Mammary epithelial cell (primary cell): ENCODE data around the gene MOB2.

Experiments
- EZH2 ChIP-seq: IDR thresholded peaks from 2 replicates; pipeline ENCODE4 v1.6.1; 2012; ENCODE audit warnings: low read length, inconsistent platforms, borderline replicate concordance
- TF ChIP-seq, protein P1 (sequence below), 2 donors: IDR thresholded peaks in 1 of 2; conservative IDR thresholded peaks in 1 of 2; 2 replicates each; pipeline ENCODE4 v1.5.1; 2011 to 2012; ENCODE audit warnings: inconsistent platforms in 2 of 2, low read length in 2 of 2, mild to moderate bottlenecking in 2 of 2, control low read depth in 1 of 2, low read depth in 1 of 2; ENCODE audit not compliant: insufficient read depth in 1 of 2; ENCODE audit errors: extremely low read depth in 1 of 2

DNA sequence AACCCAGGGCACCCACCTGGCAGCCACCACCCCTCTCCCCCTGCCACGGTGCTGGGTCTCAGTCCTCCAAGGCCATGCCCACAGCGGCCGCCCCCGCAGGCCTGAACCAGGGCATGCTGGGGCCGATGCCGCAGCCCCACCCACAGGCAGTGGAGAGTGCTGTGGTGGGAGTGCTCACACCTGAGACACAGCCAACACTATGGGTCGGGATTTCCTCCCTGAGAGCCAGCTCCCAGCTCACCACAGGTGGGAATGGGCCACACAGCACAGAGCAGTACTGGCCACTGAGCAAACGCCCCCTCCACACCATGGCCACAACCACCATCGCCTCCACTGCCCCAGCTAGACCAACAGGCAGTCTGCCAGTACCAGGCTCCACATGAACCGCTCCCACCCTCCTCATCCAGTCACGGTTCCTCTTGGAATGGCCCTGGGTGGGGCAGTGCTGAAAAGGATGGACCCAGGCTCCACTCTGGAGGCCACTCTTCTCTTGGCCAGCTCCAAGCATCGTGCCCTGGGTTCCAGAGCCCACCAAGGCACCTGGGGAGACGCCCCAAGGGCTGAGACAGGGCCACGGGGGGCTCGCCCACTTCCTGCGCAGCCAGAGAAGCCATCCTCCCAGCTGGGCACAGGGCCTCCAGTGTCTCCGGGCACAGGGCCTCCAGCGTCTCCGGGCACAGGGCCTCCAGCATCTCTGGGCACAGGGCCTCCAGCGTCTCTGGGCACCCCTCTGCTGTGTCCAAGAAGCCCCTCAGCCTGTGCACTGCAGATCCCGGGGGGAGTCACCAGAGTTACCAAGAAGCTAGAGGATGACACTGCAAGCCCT, 14.2 kb downstream of the MOB2 start:
- TF ChIP-seq, protein P1, sequence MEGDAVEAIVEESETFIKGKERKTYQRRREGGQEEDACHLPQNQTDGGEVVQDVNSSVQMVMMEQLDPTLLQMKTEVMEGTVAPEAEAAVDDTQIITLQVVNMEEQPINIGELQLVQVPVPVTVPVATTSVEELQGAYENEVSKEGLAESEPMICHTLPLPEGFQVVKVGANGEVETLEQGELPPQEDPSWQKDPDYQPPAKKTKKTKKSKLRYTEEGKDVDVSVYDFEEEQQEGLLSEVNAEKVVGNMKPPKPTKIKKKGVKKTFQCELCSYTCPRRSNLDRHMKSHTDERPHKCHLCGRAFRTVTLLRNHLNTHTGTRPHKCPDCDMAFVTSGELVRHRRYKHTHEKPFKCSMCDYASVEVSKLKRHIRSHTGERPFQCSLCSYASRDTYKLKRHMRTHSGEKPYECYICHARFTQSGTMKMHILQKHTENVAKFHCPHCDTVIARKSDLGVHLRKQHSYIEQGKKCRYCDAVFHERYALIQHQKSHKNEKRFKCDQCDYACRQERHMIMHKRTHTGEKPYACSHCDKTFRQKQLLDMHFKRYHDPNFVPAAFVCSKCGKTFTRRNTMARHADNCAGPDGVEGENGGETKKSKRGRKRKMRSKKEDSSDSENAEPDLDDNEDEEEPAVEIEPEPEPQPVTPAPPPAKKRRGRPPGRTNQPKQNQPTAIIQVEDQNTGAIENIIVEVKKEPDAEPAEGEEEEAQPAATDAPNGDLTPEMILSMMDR (conservative IDR thresholded peaks at IDR 0.05 in 1 of 2, IDR thresholded peaks at IDR 0.05 in 1 of 2; ENCODE audit: extremely low read depth in 1 of 2, insufficient read depth in 1 of 2, low read depth in 1 of 2, low read length in 2 of 2), result no peak
- no peak for TF ChIP-seq EZH2
